Chondrocyte (in vitro differentiated cells): ENCODE data around the gene CCL18. TPM values are rescaled to one million over a fixed set of nuclear protein-coding genes. Genes with fewer than 3 reads are reported as not detected.
"Not testable (repeated sequence)": the region's sequence is repeated elsewhere in the genome, so short reads cannot be mapped to it uniquely, and the experiment has no call there.

ENCODE experiments used
- DNase-seq: peaks from one replicate; pipeline ENCODE4 v3.0.0; 2021; ENCODE audit warnings: mixed read lengths, low spot score
- H3K27ac Mint-ChIP-seq: one replicate; pipeline ENCODE4 v1.8.0; 2021; ENCODE audit warnings: mild to moderate bottlenecking, moderate library complexity, mixed read lengths; ENCODE audit not compliant: unreplicated experiment
- H3K27me3 Mint-ChIP-seq: 2 replicates; pipeline ENCODE4 v1.8.0; 2021; ENCODE audit warnings: low read depth, mixed read lengths
- H3K36me3 Mint-ChIP-seq: 2 replicates; pipeline ENCODE4 v1.8.0; 2021; ENCODE audit warnings: low read depth, mixed read lengths
- H3K4me1 Mint-ChIP-seq: 2 replicates; pipeline ENCODE4 v1.8.0; 2021; ENCODE audit warnings: low read depth, mild to moderate bottlenecking, mixed read lengths
- H3K4me3 Mint-ChIP-seq: one replicate; pipeline ENCODE4 v1.8.0; 2021; ENCODE audit warnings: mild to moderate bottlenecking, moderate library complexity, mixed read lengths; ENCODE audit not compliant: unreplicated experiment
- H3K9me3 Mint-ChIP-seq: 2 replicates; pipeline ENCODE4 v1.8.0; 2021; ENCODE audit warnings: low read depth, mixed read lengths
- CTCF ChIP-seq: fragments of 200-600 bp; sonication (generic); IDR thresholded peaks from 2 replicates; pipeline ENCODE4 v1.5.0; 2021; ENCODE audit warnings: antibody characterized with exemption, mild to moderate bottlenecking, moderate library complexity
- total RNA-seq: library from RNA; stranded (reverse); gene quantifications from 3 replicates; pipeline ENCODE4 v1.2.1, GENCODE V29; 2021

Gene CCL18
- total RNA-seq, 1 donor from 2014 or later: not detected

- Mint-ChIP-seq H3K36me3 (no peaks in the 10 kb centered on the region), H3K27me3 (peaks cover 31% of the 10 kb centered on the region), H3K4me1 (no peaks in the 10 kb centered on the region), H3K4me3 (no peak overlapping the region), H3K27ac (no peak overlapping the region), H3K9me3 (no peaks in the 10 kb centered on the region)
- DNase-seq: no peak
- no peak for TF ChIP-seq CTCF
Measured at GRCh38 chr17:36094746-36095145, 30.7 kb downstream of the CCL18 start.

- no peak for DNase-seq
- Mint-ChIP-seq H3K4me1 (no peaks in the 10 kb centered on the region), H3K9me3 (no peaks in the 10 kb centered on the region), H3K27me3 (peaks cover 33% of the 10 kb centered on the region), H3K36me3 (no peaks in the 10 kb centered on the region), H3K27ac (no peak overlapping the region), H3K4me3 (no peak overlapping the region)
- TF ChIP-seq CTCF: no peak
Measured at GRCh38 chr17:36095992-36096391, 31.9 kb downstream of the CCL18 start.

GRCh38 chr17:36099004-36099403 lies 34.9 kb downstream of the CCL18 start:
- not testable (repeated sequence) for H3K4me1 Mint-ChIP-seq, H3K36me3 Mint-ChIP-seq, DNase-seq, H3K4me3 Mint-ChIP-seq, H3K27ac Mint-ChIP-seq, H3K9me3 Mint-ChIP-seq
- peaks cover 18% of the 10 kb centered on the region for H3K27me3 Mint-ChIP-seq

GRCh38 chr17:36103401-36103975 lies 39.4 kb downstream of the CCL18 start, which contains the start of gene CCL4:
Gene CCL4 (plus strand): TSS chr17:36103827. CDS start chr17:36103906, 79 bp downstream.
- H3K4me1 Mint-ChIP-seq, H3K4me3 Mint-ChIP-seq, H3K27ac Mint-ChIP-seq, DNase-seq, H3K9me3 Mint-ChIP-seq, H3K36me3 Mint-ChIP-seq: not testable (repeated sequence)
- peaks cover 21% of the 10 kb centered on the region for H3K27me3 Mint-ChIP-seq

- not testable (repeated sequence) for H3K4me1 Mint-ChIP-seq, DNase-seq, H3K9me3 Mint-ChIP-seq, H3K27ac Mint-ChIP-seq, H3K36me3 Mint-ChIP-seq, H3K4me3 Mint-ChIP-seq
- peaks cover 19% of the 10 kb centered on the region for H3K27me3 Mint-ChIP-seq
Measured at GRCh38 chr17:36104246-36104645, 40.2 kb downstream of the CCL18 start.

GRCh38 chr17:36104701-36105181 lies 40.7 kb downstream of the CCL18 start:
- no peak overlapping the region for H3K4me3 Mint-ChIP-seq
- no peaks in the 10 kb centered on the region for H3K36me3 Mint-ChIP-seq
- no peak overlapping the region for H3K27ac Mint-ChIP-seq
- H3K27me3 Mint-ChIP-seq: peaks cover 20% of the 10 kb centered on the region
- no peaks in the 10 kb centered on the region for H3K4me1 Mint-ChIP-seq
- DNase-seq: no peak
- no peaks in the 10 kb centered on the region for H3K9me3 Mint-ChIP-seq
- no peak for TF ChIP-seq CTCF
